Ovary (tissue), 3 donors: Measurements from ENCODE around the gene RUNX1.

ENCODE experiments used
- CTCF ChIP-seq, 3 donors: fragments of 450-650 bp in 2 of 3; fragments of 200-600 bp in 1 of 3; IDR thresholded peaks; one replicate each; pipeline versions ENCODE4 v1.5.1 to v1.8.0; 2016 to 2022; ENCODE audit warnings: antibody characterized with exemption in 3 of 3, mild to moderate bottlenecking in 1 of 3
- EP300 ChIP-seq: sonication (generic); formaldehyde crosslinking; IDR thresholded peaks from one replicate; pipeline ENCODE4 v1.6.1; 2017; ENCODE audit warnings: antibody characterized with exemption
- POLR2A ChIP-seq: fragments of 450-650 bp; IDR thresholded peaks from one replicate; pipeline ENCODE4 v1.6.1; 2017; ENCODE audit warnings: antibody characterized with exemption, mild to moderate bottlenecking, moderate library complexity
- donor health status: DM: no; HTN: no; CAD: no.

- TF ChIP-seq CTCF (IDR thresholded peaks at IDR 0.05) = no peak
- TF ChIP-seq POLR2A = no peak
- TF ChIP-seq EP300 = no peak
These were observed 253.4 kb downstream of the RUNX1 start for GRCh38 chr21:34795548-34796180.
